PC-3 (cell line): ENCODE data around the gene HLA-DOB.

ENCODE experiments used
- CTCF ChIP-seq: fragments of 300-600 bp; sonication (generic); conservative IDR thresholded peaks from 2 replicates; pipeline ENCODE4 v1.5.1; 2017; ENCODE audit warnings: antibody characterized with exemption, low read depth, mild to moderate bottlenecking, low read length
- EZH2phosphoT487 ChIP-seq: fragments of 300-600 bp; sonication (generic); IDR thresholded peaks from 2 replicates; pipeline ENCODE4 v1.6.1; 2018; ENCODE audit warnings: mild to moderate bottlenecking, antibody characterized with exemption, low read length, borderline replicate concordance

- TF ChIP-seq CTCF: no peak
- no peak for TF ChIP-seq EZH2phosphoT487
Observed at GRCh38 chr6:32860674-32861073, 43.9 kb upstream of the HLA-DOB start.
